Superior temporal gyrus (tissue), 1 donor: ENCODE results near the gene MYO18A.

Experiments used
- DNase-seq: peaks from one replicate; pipeline ENCODE4 v3.0.0-alpha.2; 2016; ENCODE audit errors: extremely low spot score

The MYO18A gene

GRCh38 chr17:29124135-29124924 is 55.9 kb downstream of the MYO18A start:
- DNase-seq = peak; percentile 83

GRCh38 chr17:29123111-29123510 is 57.1 kb downstream of the MYO18A start:
- no peak for DNase-seq

- DNase-seq = no peak
Observed at GRCh38 chr17:29121442-29121841, 58.8 kb downstream of the MYO18A start.

GRCh38 chr17:29120433-29120832 is 59.8 kb downstream of the MYO18A start:
- DNase-seq = no peak

- no peak for DNase-seq
Observed at GRCh38 chr17:29119265-29119664, 60.9 kb downstream of the MYO18A start.

- DNase-seq = peak; percentile 80
Observed at GRCh38 chr17:29116804-29117753, 63.1 kb downstream of the MYO18A start.

GRCh38 chr17:29115961-29116803 is 64.0 kb downstream of the MYO18A start:
- DNase-seq = no peak

GRCh38 chr17:29115435-29115834 is 64.8 kb downstream of the MYO18A start:
- DNase-seq = no peak

- no peak for DNase-seq
Observed at GRCh38 chr17:29114141-29114540, 66.1 kb downstream of the MYO18A start.

GRCh38 chr17:29113334-29113733 is 66.9 kb downstream of the MYO18A start:
- DNase-seq = no peak

GRCh38 chr17:29112771-29113295 is 67.4 kb downstream of the MYO18A start:
- DNase-seq = peak; percentile 58

GRCh38 chr17:29111816-29112499 is 68.2 kb downstream of the MYO18A start:
- DNase-seq = peak; percentile 74

GRCh38 chr17:29110372-29110757 is 69.8 kb downstream of the MYO18A start:
- no peak for DNase-seq

- DNase-seq = no peak
Observed at GRCh38 chr17:29109477-29110371, 70.5 kb downstream of the MYO18A start.

- no peak for DNase-seq
Observed at GRCh38 chr17:29108823-29109476, 71.2 kb downstream of the MYO18A start.

- no peak for DNase-seq
Observed at GRCh38 chr17:29107933-29108822, 72.0 kb downstream of the MYO18A start.

GRCh38 chr17:29107084-29107483 is 73.1 kb downstream of the MYO18A start:
- DNase-seq = no peak

GRCh38 chr17:29103341-29103740 is 76.9 kb downstream of the MYO18A start:
- no peak for DNase-seq
